HG03103 (cell line): Measurements from ENCODE around the gene HEPHL1.

Experiments
- ATAC-seq: cut with Tn5 transposase; IDR thresholded peaks from one replicate; pipeline ENCODE4 v1.9.1; 2021; ENCODE audit warnings: low read depth; ENCODE audit not compliant: unreplicated experiment

HEPHL1 gene

GRCh38 chr11:94128746-94129511 is 107.8 kb downstream of the HEPHL1 start, which contains the start of gene PANX1:
Gene PANX1, plus strand, starts transcription at chr11:94128841. Its CDS starts 472 bp downstream, at chr11:94129313.
- ATAC-seq = peak; percentile 84

DNA sequence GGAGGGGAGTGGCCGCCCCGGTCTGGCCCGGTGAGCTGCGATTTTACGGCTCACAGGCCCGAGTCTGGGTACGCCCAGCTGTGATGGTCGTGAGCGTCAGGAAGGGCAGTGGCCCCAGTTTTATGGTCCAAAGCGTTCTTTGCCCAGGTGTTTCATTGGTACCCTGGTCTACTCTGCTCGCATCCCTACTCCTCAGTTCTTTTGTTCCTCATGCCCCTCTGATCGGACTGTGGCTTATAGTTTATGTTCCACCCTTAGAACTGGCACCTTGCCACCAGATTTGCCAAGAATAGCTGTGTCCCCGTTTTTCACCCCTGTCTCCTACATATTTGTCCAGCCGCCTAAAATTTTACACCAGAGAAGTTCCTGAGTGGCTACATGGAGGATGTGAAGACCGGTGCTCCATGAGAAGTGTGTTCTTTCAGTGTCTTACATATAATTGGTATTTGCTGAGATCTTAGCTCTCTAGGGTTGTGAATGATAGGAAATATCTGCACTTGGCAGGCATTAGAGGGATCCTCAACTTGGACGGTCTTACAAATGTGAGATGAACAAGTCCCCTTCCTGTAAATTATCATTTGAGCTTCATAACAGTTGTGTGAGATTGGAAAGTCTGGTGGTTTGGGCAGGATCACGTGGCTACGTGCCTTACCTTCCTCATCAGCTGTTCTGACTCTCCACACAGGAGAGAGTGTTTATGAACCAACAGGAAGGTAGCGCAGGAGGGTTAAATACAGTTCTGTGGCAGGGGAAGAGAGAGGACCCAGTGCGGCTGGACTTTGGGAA is 108.6 kb downstream of the HEPHL1 start:
- no peak for ATAC-seq

GRCh38 chr11:94130298-94131046 is 109.3 kb downstream of the HEPHL1 start:
- ATAC-seq = no peak

GRCh38 chr11:94131047-94131717 is 110.0 kb downstream of the HEPHL1 start:
- ATAC-seq = no peak

DNA sequence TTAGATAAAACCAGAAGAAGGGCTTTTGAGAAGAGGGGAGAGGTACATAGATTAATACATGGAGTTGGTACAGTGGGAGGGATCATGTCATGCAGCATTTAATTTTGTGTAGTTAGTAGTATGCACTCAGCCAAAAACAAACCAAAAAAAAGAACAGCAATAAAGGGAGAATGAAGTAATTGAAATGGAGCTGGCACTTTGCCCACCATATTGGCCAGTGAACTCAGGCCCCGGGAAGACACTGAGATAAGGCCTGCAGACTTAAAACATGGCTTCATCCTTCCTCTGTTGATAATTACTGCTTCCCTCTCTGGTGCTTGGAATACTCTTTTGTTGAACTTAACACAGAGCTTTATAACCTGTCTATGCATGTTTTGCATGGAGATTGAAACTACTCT is 110.6 kb downstream of the HEPHL1 start:
- no peak for ATAC-seq

- ATAC-seq = no peak
Observed at GRCh38 chr11:94132152-94132558, 111.0 kb downstream of the HEPHL1 start.

DNA sequence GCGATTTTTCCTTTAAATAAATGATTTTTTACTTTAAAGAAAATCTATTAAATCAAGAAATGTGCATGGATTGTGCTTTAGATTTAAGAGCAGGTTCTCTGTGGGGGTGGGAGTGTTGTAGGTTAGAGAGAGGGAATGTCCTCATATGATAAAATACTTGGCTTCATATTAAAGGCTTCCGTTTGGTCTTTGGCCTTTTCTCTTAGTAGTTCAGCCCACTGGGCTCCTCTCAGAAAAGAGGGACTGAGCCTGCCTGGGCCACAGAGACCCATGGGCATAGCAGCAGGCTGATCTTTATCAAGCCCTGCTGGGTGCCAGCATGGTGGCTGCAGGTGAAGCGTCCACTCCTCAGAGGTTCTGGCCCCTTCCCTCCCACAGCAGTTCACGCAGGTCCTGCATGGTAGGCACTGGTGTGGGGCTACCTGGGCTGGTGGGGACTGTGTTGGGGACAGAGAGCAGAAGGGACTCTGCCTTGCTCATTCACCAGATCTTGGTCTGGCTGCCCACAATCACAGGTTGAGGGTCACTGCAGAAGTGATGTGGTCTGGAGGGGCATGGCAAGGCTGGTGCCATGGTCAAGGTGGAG is 111.8 kb downstream of the HEPHL1 start:
- ATAC-seq = no peak

GRCh38 chr11:94133752-94134151 is 112.6 kb downstream of the HEPHL1 start:
- ATAC-seq = no peak

GRCh38 chr11:94134651-94135512 is 113.7 kb downstream of the HEPHL1 start:
- ATAC-seq = no peak

DNA sequence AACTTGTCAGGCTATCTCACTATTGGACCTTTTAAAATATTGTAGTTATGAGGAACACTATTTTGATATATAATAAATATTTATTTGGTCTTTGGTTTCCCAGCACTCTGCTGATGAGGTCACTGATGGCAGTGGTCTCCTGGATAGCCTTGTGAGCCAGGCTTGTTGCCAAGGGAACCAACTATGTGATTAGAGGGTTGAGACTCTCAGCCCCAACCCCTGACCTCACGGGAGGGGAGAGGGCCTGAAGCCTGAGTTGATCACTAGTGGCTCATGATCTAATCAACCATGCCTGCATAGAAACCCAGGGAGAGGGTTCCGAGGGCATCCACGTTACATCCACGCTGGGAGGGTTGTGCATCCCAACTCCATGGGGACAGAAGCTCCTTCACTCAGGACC is 118.3 kb downstream of the HEPHL1 start:
- no peak for ATAC-seq

GRCh38 chr11:94140154-94140655 is 119.1 kb downstream of the HEPHL1 start:
- no peak for ATAC-seq

- no peak for ATAC-seq
Observed at GRCh38 chr11:94141511-94142307, 120.6 kb downstream of the HEPHL1 start.

DNA sequence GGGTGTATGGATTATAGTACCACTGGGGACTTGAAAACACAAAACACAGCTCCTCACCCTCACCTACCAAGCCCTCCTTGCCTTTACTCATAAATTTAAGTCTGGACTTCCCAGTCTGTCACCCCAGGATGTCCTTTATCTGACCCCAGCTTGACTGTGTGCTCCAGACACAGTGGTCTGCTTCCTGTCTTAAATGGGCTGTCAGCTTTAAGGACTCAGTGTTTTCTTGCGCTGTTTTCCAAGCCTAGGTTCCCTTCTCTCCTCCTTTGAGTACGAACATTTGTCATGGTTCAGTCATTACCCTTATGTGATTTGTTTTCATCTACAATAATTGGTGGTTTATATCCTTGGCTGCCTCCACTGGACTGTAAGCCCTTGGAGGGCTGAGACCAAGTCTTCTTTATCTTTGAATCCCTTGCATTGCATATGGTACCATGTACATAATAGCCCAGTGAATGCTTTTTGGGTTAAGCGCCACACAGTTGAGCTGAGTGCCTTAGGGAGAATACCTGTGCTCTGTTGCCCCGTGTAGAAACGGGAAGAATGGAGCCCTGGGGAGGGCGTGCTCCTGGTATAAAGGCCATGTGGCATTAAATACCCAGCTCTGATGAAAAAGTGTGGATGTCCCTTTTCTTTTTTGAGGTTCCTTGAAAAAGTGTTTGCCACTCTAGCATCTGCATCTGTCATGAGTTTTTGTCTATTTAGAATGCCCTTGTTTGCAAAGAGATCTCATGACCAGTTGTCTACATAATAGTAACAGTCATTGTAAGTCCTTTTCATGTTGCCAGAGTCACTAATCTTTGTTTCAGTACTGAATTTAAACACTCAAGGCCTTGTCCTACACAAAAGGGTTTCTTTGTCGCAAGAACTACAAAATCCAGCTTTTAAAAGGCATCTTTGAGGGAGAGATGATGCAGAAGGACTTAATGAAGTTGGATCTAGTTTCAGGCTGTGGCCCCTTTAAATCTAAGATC is 121.4 kb downstream of the HEPHL1 start:
- ATAC-seq = no peak

DNA sequence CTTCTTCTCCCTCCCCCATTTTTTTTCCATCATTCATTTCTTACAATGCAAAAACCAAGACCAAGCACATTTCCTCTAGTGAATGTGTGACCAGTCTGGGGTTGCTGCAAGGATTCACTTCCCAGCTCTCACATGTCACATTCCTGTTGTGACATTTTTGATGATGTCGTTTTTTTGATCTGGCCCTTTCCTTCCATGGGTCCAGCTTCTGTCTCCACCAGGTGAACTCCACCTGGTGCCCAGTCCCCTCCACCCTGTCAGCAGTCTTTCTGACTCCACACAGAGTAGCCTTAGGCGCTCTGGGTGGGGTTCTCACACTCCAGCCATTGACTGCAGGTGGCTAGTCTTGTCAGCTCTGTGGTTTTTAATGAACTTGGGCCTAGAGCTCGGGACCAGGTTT is 123.1 kb downstream of the HEPHL1 start:
- ATAC-seq = no peak

GRCh38 chr11:94144664-94145063 is 123.5 kb downstream of the HEPHL1 start:
- no peak for ATAC-seq

DNA sequence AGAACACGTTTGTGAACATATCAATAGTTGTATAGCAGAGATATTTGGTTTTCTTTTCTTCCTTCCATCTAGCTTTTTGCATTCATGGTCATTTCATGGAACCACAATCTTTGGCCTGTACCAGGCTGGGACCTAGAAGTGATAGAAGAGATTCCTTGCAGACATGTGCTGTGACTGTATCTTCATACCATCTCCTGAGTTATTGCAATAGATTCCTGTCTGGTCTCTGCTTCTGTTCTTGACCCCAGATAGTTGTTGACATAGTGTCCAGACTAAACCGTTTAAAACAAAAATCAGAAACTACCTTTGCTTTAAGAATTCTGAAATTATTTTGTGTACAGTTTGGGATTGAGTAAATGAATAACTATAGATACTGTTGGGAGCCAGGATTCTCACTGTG is 124.3 kb downstream of the HEPHL1 start:
- no peak for ATAC-seq

- ATAC-seq = no peak
Observed at GRCh38 chr11:94145916-94146315, 124.8 kb downstream of the HEPHL1 start.
